ENCODE measurements around the gene TGFBR1.

Gene TGFBR1

DNA sequence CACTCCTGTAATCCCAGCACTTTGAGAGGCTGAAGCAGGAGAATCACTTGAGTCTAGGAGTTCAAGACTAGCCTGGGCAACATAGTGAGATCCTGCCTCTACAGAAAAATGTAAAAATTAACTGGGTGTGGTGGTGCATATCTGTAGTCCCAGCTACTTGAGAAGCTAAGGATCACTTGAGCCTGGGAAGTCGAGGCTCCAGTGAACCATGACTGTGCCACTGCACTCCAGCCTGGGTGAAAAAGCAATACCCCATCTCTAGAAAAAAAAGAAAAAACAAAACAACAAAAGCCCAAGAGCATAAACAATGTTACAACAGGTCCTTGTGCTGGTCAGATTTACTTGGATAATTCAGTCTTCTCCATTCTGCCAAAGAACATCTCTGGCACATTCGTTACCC is 44.3 kb upstream of the TGFBR1 start (continued):
- TF ChIP-seq, protein P1, sequence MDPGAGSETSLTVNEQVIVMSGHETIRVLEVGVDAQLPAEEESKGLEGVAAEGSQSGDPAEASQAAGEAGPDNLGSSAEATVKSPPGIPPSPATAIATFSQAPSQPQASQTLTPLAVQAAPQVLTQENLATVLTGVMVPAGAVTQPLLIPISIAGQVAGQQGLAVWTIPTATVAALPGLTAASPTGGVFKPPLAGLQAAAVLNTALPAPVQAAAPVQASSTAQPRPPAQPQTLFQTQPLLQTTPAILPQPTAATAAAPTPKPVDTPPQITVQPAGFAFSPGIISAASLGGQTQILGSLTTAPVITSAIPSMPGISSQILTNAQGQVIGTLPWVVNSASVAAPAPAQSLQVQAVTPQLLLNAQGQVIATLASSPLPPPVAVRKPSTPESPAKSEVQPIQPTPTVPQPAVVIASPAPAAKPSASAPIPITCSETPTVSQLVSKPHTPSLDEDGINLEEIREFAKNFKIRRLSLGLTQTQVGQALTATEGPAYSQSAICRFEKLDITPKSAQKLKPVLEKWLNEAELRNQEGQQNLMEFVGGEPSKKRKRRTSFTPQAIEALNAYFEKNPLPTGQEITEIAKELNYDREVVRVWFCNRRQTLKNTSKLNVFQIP (CRISPR knock-in tag; IDR thresholded peaks at IDR 0.05; ENCODE audit: borderline replicate concordance, low read depth) = no peak
- TF ChIP-seq ARNTL (CRISPR knock-in tag; IDR thresholded peaks at IDR 0.05; ENCODE audit: borderline replicate concordance, low read depth) (no peak), ESRRG (CRISPR knock-in tag; IDR thresholded peaks at IDR 0.05) (no peak), ZNF8 (CRISPR knock-in tag; IDR thresholded peaks at IDR 0.05) (no peak), ZC3H10 (CRISPR knock-in tag; IDR thresholded peaks at IDR 0.05) (no peak), ZNF565 (CRISPR knock-in tag; conservative IDR thresholded peaks at IDR 0.05; ENCODE audit: low read depth) (no peak), GLIS3 (CRISPR knock-in tag; IDR thresholded peaks at IDR 0.05) (no peak), CSDC2 (CRISPR knock-in tag; IDR thresholded peaks at IDR 0.05) (no peak), ISL1 (CRISPR knock-in tag; IDR thresholded peaks at IDR 0.05) (no peak), PPARA (CRISPR knock-in tag; IDR thresholded peaks at IDR 0.05; ENCODE audit: borderline replicate concordance) (no peak)

DNA sequence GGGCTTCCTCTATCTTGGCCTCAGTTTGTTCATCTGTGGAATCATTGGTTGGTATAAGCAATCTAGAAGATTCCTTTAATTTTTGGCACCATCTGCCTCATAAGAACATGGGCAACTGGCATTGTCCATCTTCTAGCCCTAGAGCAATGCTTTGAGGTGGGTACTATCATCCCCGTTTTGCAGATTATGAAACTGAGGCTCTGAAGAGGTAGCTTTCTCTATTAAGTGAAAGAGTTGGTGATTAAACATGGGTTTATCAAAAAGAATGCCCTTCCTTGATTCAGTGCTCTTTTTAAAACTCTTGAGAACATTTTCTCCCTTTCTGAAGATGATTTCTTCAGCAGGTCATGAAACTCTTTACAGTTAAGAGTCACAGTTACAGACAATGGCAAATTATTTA is 42.4 kb upstream of the TGFBR1 start:
- TF ChIP-seq ZFP3 (CRISPR knock-in tag; IDR thresholded peaks at IDR 0.05) (no peak), BACH2 (CRISPR knock-in tag; IDR thresholded peaks at IDR 0.05; ENCODE audit: borderline replicate concordance) (no peak), ZNF70 (CRISPR knock-in tag; IDR thresholded peaks at IDR 0.05) (no peak), ZC3H10 (CRISPR knock-in tag; IDR thresholded peaks at IDR 0.05) (no peak), CSDC2 (CRISPR knock-in tag; IDR thresholded peaks at IDR 0.05) (no peak), RARB (CRISPR knock-in tag; IDR thresholded peaks at IDR 0.05) (no peak), GLIS3 (CRISPR knock-in tag; IDR thresholded peaks at IDR 0.05) (no peak), SNAI2 (CRISPR knock-in tag; IDR thresholded peaks at IDR 0.05) (no peak)
- TF ChIP-seq, protein P1 (CRISPR knock-in tag; IDR thresholded peaks at IDR 0.05; ENCODE audit: borderline replicate concordance, low read depth) = no peak
- TF ChIP-seq, protein P2, sequence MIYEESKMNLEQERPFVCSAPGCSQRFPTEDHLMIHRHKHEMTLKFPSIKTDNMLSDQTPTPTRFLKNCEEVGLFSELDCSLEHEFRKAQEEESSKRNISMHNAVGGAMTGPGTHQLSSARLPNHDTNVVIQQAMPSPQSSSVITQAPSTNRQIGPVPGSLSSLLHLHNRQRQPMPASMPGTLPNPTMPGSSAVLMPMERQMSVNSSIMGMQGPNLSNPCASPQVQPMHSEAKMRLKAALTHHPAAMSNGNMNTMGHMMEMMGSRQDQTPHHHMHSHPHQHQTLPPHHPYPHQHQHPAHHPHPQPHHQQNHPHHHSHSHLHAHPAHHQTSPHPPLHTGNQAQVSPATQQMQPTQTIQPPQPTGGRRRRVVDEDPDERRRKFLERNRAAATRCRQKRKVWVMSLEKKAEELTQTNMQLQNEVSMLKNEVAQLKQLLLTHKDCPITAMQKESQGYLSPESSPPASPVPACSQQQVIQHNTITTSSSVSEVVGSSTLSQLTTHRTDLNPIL (CRISPR knock-in tag; IDR thresholded peaks at IDR 0.05; ENCODE audit: low read depth) = no peak
- TF ChIP-seq, protein P3, sequence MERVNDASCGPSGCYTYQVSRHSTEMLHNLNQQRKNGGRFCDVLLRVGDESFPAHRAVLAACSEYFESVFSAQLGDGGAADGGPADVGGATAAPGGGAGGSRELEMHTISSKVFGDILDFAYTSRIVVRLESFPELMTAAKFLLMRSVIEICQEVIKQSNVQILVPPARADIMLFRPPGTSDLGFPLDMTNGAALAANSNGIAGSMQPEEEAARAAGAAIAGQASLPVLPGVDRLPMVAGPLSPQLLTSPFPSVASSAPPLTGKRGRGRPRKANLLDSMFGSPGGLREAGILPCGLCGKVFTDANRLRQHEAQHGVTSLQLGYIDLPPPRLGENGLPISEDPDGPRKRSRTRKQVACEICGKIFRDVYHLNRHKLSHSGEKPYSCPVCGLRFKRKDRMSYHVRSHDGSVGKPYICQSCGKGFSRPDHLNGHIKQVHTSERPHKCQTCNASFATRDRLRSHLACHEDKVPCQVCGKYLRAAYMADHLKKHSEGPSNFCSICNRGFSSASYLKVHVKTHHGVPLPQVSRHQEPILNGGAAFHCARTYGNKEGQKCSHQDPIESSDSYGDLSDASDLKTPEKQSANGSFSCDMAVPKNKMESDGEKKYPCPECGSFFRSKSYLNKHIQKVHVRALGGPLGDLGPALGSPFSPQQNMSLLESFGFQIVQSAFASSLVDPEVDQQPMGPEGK (CRISPR knock-in tag; IDR thresholded peaks at IDR 0.05; ENCODE audit: borderline replicate concordance) = no peak
- TF ChIP-seq, protein P4, sequence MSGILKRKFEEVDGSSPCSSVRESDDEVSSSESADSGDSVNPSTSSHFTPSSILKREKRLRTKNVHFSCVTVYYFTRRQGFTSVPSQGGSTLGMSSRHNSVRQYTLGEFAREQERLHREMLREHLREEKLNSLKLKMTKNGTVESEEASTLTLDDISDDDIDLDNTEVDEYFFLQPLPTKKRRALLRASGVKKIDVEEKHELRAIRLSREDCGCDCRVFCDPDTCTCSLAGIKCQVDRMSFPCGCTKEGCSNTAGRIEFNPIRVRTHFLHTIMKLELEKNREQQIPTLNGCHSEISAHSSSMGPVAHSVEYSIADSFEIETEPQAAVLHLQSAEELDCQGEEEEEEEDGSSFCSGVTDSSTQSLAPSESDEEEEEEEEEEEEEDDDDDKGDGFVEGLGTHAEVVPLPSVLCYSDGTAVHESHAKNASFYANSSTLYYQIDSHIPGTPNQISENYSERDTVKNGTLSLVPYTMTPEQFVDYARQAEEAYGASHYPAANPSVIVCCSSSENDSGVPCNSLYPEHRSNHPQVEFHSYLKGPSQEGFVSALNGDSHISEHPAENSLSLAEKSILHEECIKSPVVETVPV (CRISPR knock-in tag; IDR thresholded peaks at IDR 0.05) = no peak
- ATAC-seq = no peak

DNA sequence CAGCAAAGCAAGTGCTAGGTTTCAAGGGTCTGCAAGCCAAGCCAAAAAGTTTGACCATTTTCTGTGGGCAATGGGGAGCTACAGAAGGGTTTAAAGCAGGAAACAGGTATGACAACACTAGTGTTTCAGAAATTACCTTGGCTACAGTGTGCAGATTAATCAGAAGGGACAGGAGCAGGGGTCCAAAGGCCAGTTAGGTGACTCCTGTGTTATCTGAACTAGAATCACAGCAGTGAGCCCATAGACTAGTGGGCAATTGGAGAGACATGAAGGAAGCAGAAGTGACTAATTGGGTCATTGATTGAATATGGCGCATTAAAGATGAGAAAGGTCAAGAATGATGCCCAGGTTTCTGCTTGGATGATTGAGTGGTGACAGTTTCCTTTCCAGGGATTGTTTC is 41.4 kb upstream of the TGFBR1 start:
- TF ChIP-seq, protein P1 (CRISPR knock-in tag; IDR thresholded peaks at IDR 0.05; ENCODE audit: borderline replicate concordance, low read depth) = no peak
- TF ChIP-seq BACH2 (CRISPR knock-in tag; IDR thresholded peaks at IDR 0.05; ENCODE audit: borderline replicate concordance) (no peak), TOX (CRISPR knock-in tag; IDR thresholded peaks at IDR 0.05; ENCODE audit: borderline replicate concordance) (no peak), PPARA (CRISPR knock-in tag; IDR thresholded peaks at IDR 0.05; ENCODE audit: borderline replicate concordance) (no peak), ZNF70 (CRISPR knock-in tag; IDR thresholded peaks at IDR 0.05) (no peak), ESRRG (CRISPR knock-in tag; IDR thresholded peaks at IDR 0.05) (no peak)
- no peak for ATAC-seq

All from SK-N-SH treated with all-trans-retinoic acid at 6 μM for 48 hours (cell line).